GM12872 (cell line): ENCODE measurements around the gene TTF2.

Experiments used
- CTCF ChIP-seq: IDR thresholded peaks from 3 replicates; pipeline ENCODE4 v1.5.1; 2011; ENCODE audit warnings: low read depth, mild to moderate bottlenecking, low read length, moderate library complexity; ENCODE audit not compliant: insufficient read depth

TTF2 gene

GRCh38 chr1:117032681-117033539, 27.2 kb upstream of the TTF2 start:
- TF ChIP-seq CTCF, result no peak

GRCh38 chr1:117033772-117034171, 26.4 kb upstream of the TTF2 start:
- no peak for TF ChIP-seq CTCF

GRCh38 chr1:117034791-117035290, 25.3 kb upstream of the TTF2 start:
- no peak for TF ChIP-seq CTCF

- no peak for TF ChIP-seq CTCF
These were observed 24.1 kb upstream of the TTF2 start for GRCh38 chr1:117036018-117036461.

GRCh38 chr1:117037802-117038201, 22.3 kb upstream of the TTF2 start:
- TF ChIP-seq CTCF, result no peak

- no peak for TF ChIP-seq CTCF
These were observed 21.9 kb upstream of the TTF2 start for GRCh38 chr1:117038236-117038635.

- TF ChIP-seq CTCF, result no peak
These were observed 15.9 kb upstream of the TTF2 start for GRCh38 chr1:117044217-117044616.
